Stimulated activated CD4-positive, alpha-beta T cell treated with anti-CD3 and anti-CD28 coated beads, Interleukin-1b, Interleukin-23, amount 100 ng/mL, for 4 hours (primary cell): ENCODE data around the gene C19orf67.
A peak's percentile ranks its signal among the peaks of the same experiment; 100 is the strongest.

ENCODE experiments used
- DNase-seq, 2 donors: peaks; one replicate each; pipeline ENCODE4 v3.0.0-alpha.2; 2020; ENCODE audit warnings: low read depth in 2 of 2

The C19orf67 gene

GRCh38 chr19:14082675-14082960 is 3.0 kb downstream of the C19orf67 start:
- no peak for DNase-seq

- no peak for DNase-seq
Measured at GRCh38 chr19:14081797-14082674, 3.5 kb downstream of the C19orf67 start.

GRCh38 chr19:14080887-14081796 is 4.4 kb downstream of the C19orf67 start:
- peak; percentile 97 to 99 for DNase-seq

- DNase-seq: no peak
Measured at GRCh38 chr19:14078411-14078810, 7.2 kb downstream of the C19orf67 start.

GRCh38 chr19:14073925-14074838 is 11.4 kb downstream of the C19orf67 start:
- no peak for DNase-seq

- peak; percentile 65 to 75 for DNase-seq
Measured at GRCh38 chr19:14073261-14073924, 12.2 kb downstream of the C19orf67 start.

- no peak for DNase-seq
Measured at GRCh38 chr19:14072535-14073260, 12.9 kb downstream of the C19orf67 start, which contains the start of gene MISP3. Gene MISP3 (plus strand): TSS chr19:14072786. CDS start chr19:14073310, 524 bp downstream.

GRCh38 chr19:14070268-14071050 is 15.1 kb downstream of the C19orf67 start:
- DNase-seq: no peak

GRCh38 chr19:14066134-14066533 is 19.4 kb downstream of the C19orf67 start:
- DNase-seq: no peak

GRCh38 chr19:14063105-14063504 is 22.5 kb downstream of the C19orf67 start:
- no peak for DNase-seq

GRCh38 chr19:14062558-14062855 is 23.1 kb downstream of the C19orf67 start:
- no peak for DNase-seq

GRCh38 chr19:14061751-14062557 is 23.6 kb downstream of the C19orf67 start, which contains the start of gene PALM3:
Gene PALM3 (minus strand): TSS chr19:14062076. CDS start chr19:14061980, 96 bp downstream.
- DNase-seq: no peak

- DNase-seq: no peak
Measured at GRCh38 chr19:14061081-14061749, 24.4 kb downstream of the C19orf67 start.

GRCh38 chr19:14059652-14060155 is 25.9 kb downstream of the C19orf67 start:
- no peak for DNase-seq

GRCh38 chr19:14059093-14059480 is 26.5 kb downstream of the C19orf67 start:
- DNase-seq: no peak

GRCh38 chr19:14058182-14059092 is 27.1 kb downstream of the C19orf67 start:
- DNase-seq: no peak
